GM21390 (cell line): ENCODE measurements around the gene ATP1B2.
A peak's percentile ranks its signal among the peaks of the same experiment; 100 is the strongest.
"Not testable (repeated sequence)": the region's sequence is repeated elsewhere in the genome, so short reads cannot be mapped to it uniquely, and the experiment has no call there.

Experiments
- ATAC-seq: cut with Tn5 transposase; IDR thresholded peaks from one replicate; pipeline ENCODE4 v1.9.1; 2021; ENCODE audit not compliant: unreplicated experiment

The ATP1B2 gene

DNA sequence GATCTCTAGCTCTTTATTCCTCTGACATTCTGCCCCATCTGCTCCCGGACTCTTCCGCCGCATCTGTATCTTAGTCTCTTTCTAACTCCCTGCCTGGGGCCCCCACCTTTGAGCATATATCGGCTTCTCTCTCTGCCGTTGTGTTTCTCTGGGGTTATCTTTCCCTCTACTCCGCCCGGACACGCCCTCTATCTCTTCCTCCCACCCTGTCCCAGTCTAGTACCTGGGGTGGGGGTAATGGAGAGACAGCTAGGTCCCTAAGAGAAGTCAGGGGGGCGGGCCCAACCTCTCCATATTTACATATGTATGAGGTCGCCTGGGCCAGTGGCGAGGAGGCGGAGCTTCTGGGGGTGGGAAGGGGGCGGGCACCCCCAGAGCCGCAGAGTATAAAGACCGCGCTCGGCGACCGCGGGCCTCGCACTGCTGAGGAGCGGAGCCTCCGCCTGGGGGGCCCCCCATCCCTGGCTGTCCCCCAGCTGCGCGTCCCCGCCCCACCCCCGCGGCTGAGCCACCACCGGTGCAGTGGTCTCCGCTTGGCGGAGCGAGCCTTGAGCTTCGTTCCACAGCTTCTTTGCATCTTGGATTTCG, at the start of gene ATP1B2:
Gene ATP1B2 (plus strand): TSS at position 418 of the 588 bp plus-strand sequence. CDS start 593 bp downstream, outside the sequence.
- no peak for ATAC-seq

DNA sequence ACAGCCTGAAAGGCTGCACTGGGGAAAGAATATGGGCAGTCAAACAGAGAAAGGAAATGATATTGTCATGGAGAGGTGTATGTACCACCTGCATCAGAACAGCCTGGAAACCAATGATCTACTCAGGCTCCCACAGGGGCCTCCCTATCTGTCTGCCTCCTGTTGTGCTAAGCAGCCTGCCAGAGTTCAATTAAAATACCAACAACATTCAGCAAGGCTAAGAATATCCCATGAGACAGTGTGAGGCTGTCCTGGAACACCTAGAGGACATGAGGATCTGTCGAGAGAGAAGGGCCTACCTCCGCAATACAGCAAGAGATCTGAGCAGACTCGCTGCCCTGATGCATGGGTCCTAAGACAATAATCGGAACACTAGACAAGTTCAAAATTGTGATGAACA, 44.4 kb upstream of the ATP1B2 start:
- no peak for ATAC-seq

DNA sequence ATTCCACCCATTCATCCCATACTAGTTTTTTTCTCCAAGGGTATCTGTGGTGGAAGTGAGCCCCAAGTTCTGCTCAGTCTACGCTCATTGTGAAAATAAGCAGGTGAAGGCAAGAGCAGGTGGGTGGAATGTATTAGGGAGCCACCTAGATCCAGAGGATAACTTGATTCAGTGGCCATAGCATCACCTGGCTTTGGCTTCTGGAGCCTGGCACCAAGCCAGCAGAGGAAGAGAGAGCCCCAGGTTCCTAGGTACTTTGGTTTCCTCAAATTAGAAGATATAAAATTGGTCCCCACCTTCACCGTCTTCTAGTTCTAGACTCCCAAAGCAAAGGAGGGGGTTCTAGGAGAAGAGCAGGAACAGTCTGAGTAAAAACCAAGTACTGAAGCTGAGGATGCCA, 40.1 kb upstream of the ATP1B2 start:
- no peak for ATAC-seq

DNA sequence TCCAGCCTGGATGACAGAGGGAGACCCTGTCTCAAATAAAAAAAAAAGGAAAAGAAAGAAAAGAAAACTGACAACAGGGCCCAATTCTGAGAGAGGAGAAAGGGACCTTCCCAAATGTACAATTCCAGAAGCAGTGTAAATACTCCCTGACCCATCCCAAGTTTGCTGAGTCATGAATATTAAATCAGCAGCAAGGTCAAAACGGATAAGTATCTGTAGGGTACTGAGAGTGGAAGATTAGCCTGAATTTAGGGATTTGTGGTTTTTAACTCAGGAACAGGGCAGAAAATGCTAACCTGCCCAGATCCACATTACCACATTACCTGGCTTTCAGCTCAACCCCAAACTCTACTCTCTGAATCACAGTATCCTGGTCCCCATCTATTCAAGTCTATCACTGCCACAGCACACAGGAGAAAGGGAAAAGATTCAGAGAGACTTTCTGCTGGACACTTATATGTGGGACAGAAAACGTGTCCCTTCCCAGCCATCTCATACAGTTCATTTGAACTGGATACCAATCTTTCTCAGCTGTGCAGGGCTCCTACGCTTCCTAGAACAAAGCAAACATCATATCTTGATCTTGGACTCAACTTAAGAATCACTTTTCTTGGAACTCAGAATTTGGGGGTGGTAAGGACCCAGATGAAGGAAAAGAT, 39.0 kb upstream of the ATP1B2 start:
- no peak for ATAC-seq

- no peak for ATAC-seq
Measured at GRCh38 chr17:7612294-7612640, 38.5 kb upstream of the ATP1B2 start.

- ATAC-seq: no peak
Measured at GRCh38 chr17:7613769-7614424, 36.8 kb upstream of the ATP1B2 start.

GRCh38 chr17:7614425-7615264, 36.1 kb upstream of the ATP1B2 start, which contains the start of gene FXR2:
Gene FXR2 (minus strand): TSS chr17:7614897. CDS start chr17:7614532, 365 bp downstream.
- peak; percentile 85 for ATAC-seq

GRCh38 chr17:7615265-7615747, 35.4 kb upstream of the ATP1B2 start:
- ATAC-seq: no peak

DNA sequence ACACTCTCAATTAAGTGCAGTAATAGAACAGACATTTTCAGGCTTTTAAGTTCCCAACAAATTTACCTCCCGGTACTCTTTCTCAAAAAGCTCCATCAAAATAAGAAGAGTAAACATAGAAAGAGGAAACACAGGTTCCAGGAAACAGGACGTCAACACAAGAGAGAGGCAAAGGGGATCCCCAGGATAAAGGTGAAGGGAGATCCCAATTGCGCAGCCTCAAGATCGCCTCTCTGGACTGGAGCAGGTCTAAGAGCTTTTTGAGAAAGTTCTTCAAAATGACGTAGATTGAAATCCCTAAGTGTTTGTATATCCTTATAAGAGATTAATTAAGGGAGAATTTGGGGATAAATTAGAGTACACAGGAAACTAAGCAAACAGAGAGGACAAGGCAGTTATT, 32.1 kb upstream of the ATP1B2 start:
- no peak for ATAC-seq

GRCh38 chr17:7620835-7621234, 29.9 kb upstream of the ATP1B2 start:
- no peak for ATAC-seq

- no peak for ATAC-seq
Measured at GRCh38 chr17:7623661-7624060, 27.1 kb upstream of the ATP1B2 start.

DNA sequence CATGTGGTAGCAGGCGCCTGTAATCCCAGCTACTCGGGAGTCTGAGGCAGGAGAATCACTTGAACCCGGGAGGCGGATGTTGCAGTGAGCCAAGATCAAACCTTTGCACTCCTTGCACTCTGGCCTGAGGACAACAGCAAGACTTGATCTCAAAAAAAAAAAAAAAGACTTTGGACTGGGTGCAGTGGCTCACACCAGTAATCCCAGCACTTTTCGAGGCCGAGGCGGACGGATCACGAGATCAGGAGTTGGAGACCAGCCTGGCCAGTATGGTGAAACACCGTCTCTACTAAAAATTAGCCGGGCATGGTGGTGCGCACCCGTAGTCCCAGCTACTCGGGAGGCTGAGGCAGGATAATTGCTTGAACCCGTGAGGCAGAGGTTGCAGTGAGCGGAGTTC, 25.0 kb upstream of the ATP1B2 start:
- ATAC-seq: not testable (repeated sequence)

DNA sequence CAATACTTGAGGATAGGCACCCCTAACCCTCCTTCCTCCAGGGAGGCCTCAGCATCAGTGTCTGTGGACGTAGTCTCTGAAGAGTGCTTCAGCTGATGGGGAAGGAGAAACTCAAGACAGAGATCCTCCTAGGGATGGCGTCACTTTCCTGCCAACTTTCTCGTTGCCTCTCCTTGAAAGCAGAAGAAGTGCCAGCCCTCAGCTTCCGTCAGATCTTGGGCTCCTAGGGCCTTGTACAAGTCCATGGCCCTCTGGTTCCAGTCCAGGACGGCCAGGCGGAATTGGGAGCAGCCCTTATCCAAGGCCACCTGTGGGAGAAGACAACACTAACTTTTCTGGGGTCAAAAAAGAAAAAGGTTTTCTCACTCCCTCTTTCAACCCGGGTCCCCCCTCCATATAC, 24.4 kb upstream of the ATP1B2 start:
- ATAC-seq: no peak

DNA sequence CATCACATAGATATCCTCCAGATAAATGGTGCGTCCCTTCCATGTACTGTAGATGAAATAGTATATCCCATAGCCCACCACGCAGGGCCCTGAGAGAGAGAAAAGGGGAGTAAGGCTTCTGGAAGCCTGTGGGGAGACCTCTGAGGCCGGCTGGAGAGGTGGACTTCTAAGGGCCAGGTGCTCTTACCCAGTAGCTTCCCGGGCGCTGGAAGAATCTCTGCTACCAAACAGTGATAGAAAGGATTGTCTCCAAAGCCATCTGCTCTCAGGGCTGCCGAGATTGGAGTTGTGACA, 23.8 kb upstream of the ATP1B2 start:
- no peak for ATAC-seq

DNA sequence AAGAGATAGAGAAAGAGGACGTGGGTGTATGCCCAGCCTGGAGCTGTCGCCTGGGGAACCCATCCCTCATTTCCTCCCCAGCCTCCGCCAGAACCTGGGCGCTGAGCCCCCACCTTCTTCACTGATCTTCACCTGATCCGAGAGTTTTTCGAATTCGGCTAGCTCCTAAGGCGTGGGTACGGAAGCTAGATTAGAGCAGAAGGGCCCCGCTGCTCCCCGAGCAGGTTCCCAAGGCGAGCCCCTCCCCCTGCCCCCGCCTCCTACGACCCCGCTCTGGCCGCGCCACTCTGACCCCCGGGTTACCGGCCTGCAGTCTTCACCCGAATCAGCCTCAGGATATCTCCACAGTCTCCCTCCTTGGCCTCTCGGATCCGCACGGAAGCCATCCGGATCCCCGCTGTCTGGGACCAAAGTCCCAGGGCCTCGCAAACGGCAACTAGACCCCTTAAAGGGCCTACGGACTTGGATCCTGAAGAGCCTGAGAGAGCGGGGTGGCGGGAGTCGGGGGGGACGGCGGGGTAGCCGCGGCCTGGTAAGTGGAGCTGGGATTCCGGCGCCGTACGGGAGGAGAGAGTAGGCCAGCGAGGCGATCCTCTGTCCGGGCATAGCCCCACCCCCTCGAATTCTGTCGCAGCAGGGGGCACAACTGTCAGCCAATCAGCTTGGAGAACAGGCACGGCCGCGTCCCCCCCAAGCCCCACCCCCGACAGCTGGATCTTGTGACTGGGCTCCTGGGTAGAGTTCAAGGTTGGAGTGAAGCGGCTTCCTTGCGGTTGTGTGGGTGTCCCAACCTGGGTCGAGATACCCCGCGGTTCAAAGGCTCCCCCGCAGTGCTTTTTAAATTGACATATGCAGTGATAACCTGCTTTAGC, 23.2 kb upstream of the ATP1B2 start, which contains the start of gene SAT2:
Gene SAT2 (minus strand): TSS at position 572 of the 872 bp plus-strand sequence. CDS start 186 bp downstream, at position 386.
- ATAC-seq: peak; percentile 65

DNA sequence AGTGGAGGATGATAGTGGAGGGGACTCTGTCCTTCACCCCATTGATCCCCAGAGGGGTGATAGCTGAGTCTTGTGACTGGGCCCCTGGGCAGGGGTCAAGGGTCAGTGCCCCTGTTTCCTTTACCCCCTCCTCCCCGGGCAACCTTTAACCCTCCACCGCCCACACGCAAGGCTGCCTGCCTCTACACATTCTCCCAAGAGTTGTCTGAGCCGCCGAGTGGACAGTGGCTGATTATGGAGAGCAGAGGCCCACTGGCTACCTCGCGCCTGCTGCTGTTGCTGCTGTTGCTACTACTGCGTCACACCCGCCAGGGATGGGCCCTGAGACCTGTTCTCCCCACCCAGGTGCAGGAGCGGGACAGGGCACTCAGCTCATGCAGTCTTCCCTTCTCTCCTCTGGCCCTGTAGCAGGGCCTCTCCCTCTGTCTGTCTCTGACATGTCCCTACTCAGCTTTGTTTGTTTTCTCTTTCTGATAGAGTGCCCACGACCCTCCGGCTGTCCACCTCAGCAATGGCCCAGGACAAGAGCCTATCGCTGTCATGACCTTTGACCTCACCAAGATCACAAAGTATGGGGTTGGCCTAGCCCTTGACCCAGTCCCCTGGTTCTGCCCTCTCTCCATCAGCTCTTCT, 20.7 kb upstream of the ATP1B2 start, which contains the start of gene SHBG:
Gene SHBG (plus strand): TSS at position 197 of the 633 bp plus-strand sequence. CDS start 38 bp downstream, at position 235.
- ATAC-seq: no peak

GRCh38 chr17:7631398-7632380, 19.0 kb upstream of the ATP1B2 start:
- no peak for ATAC-seq

DNA sequence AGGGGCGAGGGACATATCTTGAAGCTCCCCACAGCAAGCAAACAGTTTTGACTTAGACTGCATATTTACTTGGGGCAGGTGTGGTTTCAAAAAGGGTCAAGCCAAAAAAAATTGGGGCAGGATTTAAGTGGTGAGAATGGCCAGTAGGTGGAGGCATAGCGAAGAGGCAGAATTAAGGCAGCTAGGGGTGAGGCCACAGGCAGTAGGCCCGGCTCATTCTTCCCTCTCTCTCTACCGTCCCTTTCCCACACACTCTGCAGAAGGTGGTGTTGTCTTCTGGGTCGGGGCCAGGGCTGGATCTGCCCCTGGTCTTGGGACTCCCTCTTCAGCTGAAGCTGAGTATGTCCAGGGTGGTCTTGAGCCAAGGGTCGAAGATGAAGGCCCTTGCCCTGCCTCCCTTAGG, 18.2 kb upstream of the ATP1B2 start:
- no peak for ATAC-seq

- no peak for ATAC-seq
Measured at GRCh38 chr17:7633093-7633492, 17.6 kb upstream of the ATP1B2 start.
